Aorta (tissue), 5 donors: ENCODE data around the gene CATSPER3. TPM values are rescaled to one million over a fixed set of nuclear protein-coding genes. Genes with fewer than 3 reads are reported as not detected.

Source experiments
- ATAC-seq: fragments of 200-7000 bp; cut with Tn5 transposase; one replicate; pipeline ENCODE4 v1.9.1; 2022; ENCODE audit warnings: moderate library complexity; ENCODE audit not compliant: low FRiP score
- DNase-seq, 2 donors: peaks; one replicate each; pipeline ENCODE4 v3.0.0-alpha.2; 2020
- H3K27ac ChIP-seq, 2 donors: one replicate each; pipeline ENCODE4 v1.5.1; 2013; ENCODE audit warnings: low read length in 2 of 2, mild to moderate bottlenecking in 2 of 2, moderate library complexity in 2 of 2, control low read depth in 1 of 2, inconsistent platforms in 1 of 2, low read depth in 1 of 2
- H3K27me3 ChIP-seq, 2 donors: one replicate each; pipeline ENCODE4 v1.6.1; 2013; ENCODE audit warnings: control low read depth in 1 of 2, low read length in 1 of 2, mild to moderate bottlenecking in 1 of 2, moderate library complexity in 1 of 2; ENCODE audit not compliant: insufficient read depth in 2 of 2, control insufficient read depth in 1 of 2
- H3K36me3 ChIP-seq, 2 donors: one replicate each; pipeline ENCODE4 v1.6.1; 2013; ENCODE audit warnings: control low read depth in 1 of 2, low read length in 1 of 2, mild to moderate bottlenecking in 1 of 2; ENCODE audit not compliant: insufficient read depth in 2 of 2, control insufficient read depth in 1 of 2
- H3K4me1 ChIP-seq, 2 donors: one replicate each; pipeline ENCODE4 v1.6.1; 2013; ENCODE audit warnings: low read length in 2 of 2, control low read depth in 1 of 2, mild to moderate bottlenecking in 1 of 2, moderate library complexity in 1 of 2; ENCODE audit not compliant: insufficient read depth in 2 of 2, control insufficient read depth in 1 of 2
- H3K4me3 ChIP-seq, 2 donors: one replicate each; pipeline ENCODE4 v1.5.1; 2013; ENCODE audit warnings: low read length in 2 of 2, control low read depth in 1 of 2, mild to moderate bottlenecking in 1 of 2
- H3K9me3 ChIP-seq: one replicate; pipeline ENCODE4 v1.6.1; 2013; ENCODE audit warnings: mild to moderate bottlenecking, low read length; ENCODE audit not compliant: control insufficient read depth
- WGBS, 2 donors: extraction: QIAGEN DNeasy Blood & Tissue Kit; methylation state at CpG; one replicate each; pipeline ENCODE4 v1.1.7; 2013; 5-methylcytosine and 5-hydroxymethylcytosine counted together
- intact Hi-C, 2 donors: fragments of 100-400 bp; cut with DNase I; formaldehyde crosslinking; loops; one replicate each; pipeline versions ENCODE4 v1.14.2 to v1.15.0; 2022
- polyA plus RNA-seq, 2 donors: library from polyadenylated mRNA; stranded (reverse); fragments of 200-250 nt; gene quantifications; one replicate each; pipeline ENCODE4 v1.2.3, GENCODE V29; 2013
- total RNA-seq, 2 donors: library from RNA; stranded (reverse); fragmentation: NEBNext Ultra II Directional; extraction: Animal tissue kit (Norgen Biotek cat#: 25700); gene quantifications; one replicate each; pipeline ENCODE4 v1.2.1, GENCODE V29; 2021
- donor health status: healthy with polysubstance abuse.
- donor health status: Bipolar disorder and iron deficiency.
- donor health status: DM: no; HTN: no; CAD: no.
- donor health status: DM: no; HTN: no; CAD: no.
- donor health status: DM: yes; HTN: yes; CAD: no.

Gene CATSPER3
- total and polyA plus RNA-seq, 4 donors, result 0.29 to 1.3 (median 0.63) TPM

GRCh38 chr5:135019314-135019713 is 51.6 kb downstream of the CATSPER3 start:
- no peaks in the 10 kb centered on the region for H3K36me3 ChIP-seq
- H3K9me3 ChIP-seq, result no peaks in the 10 kb centered on the region
- intact Hi-C loops, result loop anchor here in 1 of 2 donors (10.0 kb wide), 1 partner anchor 175 kb away; no protein-coding TSS in a partner anchor
- H3K27ac ChIP-seq, result no peak overlapping the region
- WGBS, 2 donors, result 94% methylated on average over 5 of the region's 5 CpGs
- no peak overlapping the region for H3K4me3 ChIP-seq
- DNase-seq (no peak), ATAC-seq (no peak)
- peaks cover 0 to 6% of the 10 kb centered on the region in 2 donors for H3K4me1 ChIP-seq
- no peaks in the 10 kb centered on the region for H3K27me3 ChIP-seq

- ATAC-seq, result no peak
- Histone ChIP-seq H3K9me3 (no peaks in the 10 kb centered on the region), H3K27ac (no peak overlapping the region), H3K4me3 (no peak overlapping the region), H3K27me3 (no peaks in the 10 kb centered on the region), H3K4me1 (no peaks in the 10 kb centered on the region), H3K36me3 (no peaks in the 10 kb centered on the region)
- intact Hi-C loops, result no loop called here
- 83 to 90% methylated on average over 16 of the region's 16 CpGs for WGBS, 2 donors
- DNase-seq, result peak in 1 of 2 donors; percentile 55
These were observed 52.6 kb downstream of the CATSPER3 start for GRCh38 chr5:135020111-135020895.

- DNase-seq, result peak in 1 of 2 donors; percentile 50
- ATAC-seq, result no peak
- WGBS, 2 donors, result 96% methylated on average over 11 of the region's 11 CpGs
- Histone ChIP-seq H3K4me1 (no peaks in the 10 kb centered on the region), H3K27ac (no peak overlapping the region), H3K27me3 (no peaks in the 10 kb centered on the region), H3K4me3 (no peak overlapping the region), H3K36me3 (no peaks in the 10 kb centered on the region), H3K9me3 (no peaks in the 10 kb centered on the region)
- intact Hi-C loops, result no loop called here
These were observed 57.4 kb downstream of the CATSPER3 start for GRCh38 chr5:135024956-135025729.

GRCh38 chr5:135025730-135026644 is 58.3 kb downstream of the CATSPER3 start:
- H3K27me3 ChIP-seq, result no peaks in the 10 kb centered on the region
- peak; percentile 24 to 62 for DNase-seq

GRCh38 chr5:135026645-135027265 is 59.0 kb downstream of the CATSPER3 start:
- Histone ChIP-seq H3K4me1 (no peaks in the 10 kb centered on the region), H3K4me3 (no peak overlapping the region), H3K9me3 (no peaks in the 10 kb centered on the region), H3K27ac (no peak overlapping the region), H3K27me3 (no peaks in the 10 kb centered on the region), H3K36me3 (no peaks in the 10 kb centered on the region)
- ATAC-seq (no peak), DNase-seq (peak in 1 of 2 donors; percentile 34)
- WGBS, 2 donors, result 92 to 97% methylated on average over 12 of the region's 12 CpGs
- intact Hi-C loops, result no loop called here

More at GRCh38 chr5:135025730-135026644, 58.3 kb downstream of the CATSPER3 start:
- Histone ChIP-seq H3K4me3 (no peak overlapping the region), H3K27ac (no peak overlapping the region), H3K36me3 (no peaks in the 10 kb centered on the region), H3K9me3 (no peaks in the 10 kb centered on the region), H3K4me1 (no peaks in the 10 kb centered on the region)
- 94 to 95% methylated on average over 15 of the region's 15 CpGs for WGBS, 2 donors
- intact Hi-C loops, result no loop called here
- no peak for ATAC-seq

GRCh38 chr5:135027266-135027696 is 59.6 kb downstream of the CATSPER3 start:
- ATAC-seq (no peak), DNase-seq (no peak)
- H3K4me3 ChIP-seq, result no peak overlapping the region
- intact Hi-C loops, result no loop called here
- H3K9me3 ChIP-seq, result no peaks in the 10 kb centered on the region
- H3K4me1 ChIP-seq, result no peaks in the 10 kb centered on the region
- no peak overlapping the region for H3K27ac ChIP-seq
- WGBS, 2 donors, result 57 to 69% methylated on average over 28 to 29 of the region's 29 CpGs
- H3K36me3 ChIP-seq, result no peaks in the 10 kb centered on the region
- no peaks in the 10 kb centered on the region for H3K27me3 ChIP-seq

- DNase-seq (no peak), ATAC-seq (peak; percentile 10)
- Histone ChIP-seq H3K36me3 (no peaks in the 10 kb centered on the region), H3K4me1 (no peaks in the 10 kb centered on the region), H3K4me3 (no peak overlapping the region), H3K27ac (no peak overlapping the region), H3K9me3 (no peaks in the 10 kb centered on the region), H3K27me3 (no peaks in the 10 kb centered on the region)
- 27 to 31% methylated on average over 78 to 79 of the region's 79 CpGs for WGBS, 2 donors
- intact Hi-C loops, result no loop called here
These were observed 60.2 kb downstream of the CATSPER3 start for GRCh38 chr5:135027697-135028615.
